ENCODE data around the gene PDE8B. TPM values are rescaled to one million over a fixed set of nuclear protein-coding genes. Genes with fewer than 3 reads are reported as not detected.

The PDE8B gene
- total and polyA plus RNA-seq, 4 donors, result 0.19 to 0.82 (median 0.49) TPM

GRCh38 chr5:77224672-77225355 lies 14.3 kb downstream of the PDE8B start:
- Histone ChIP-seq H3K36me3 (ENCODE audit: control insufficient read depth in 4 of 4, insufficient read depth in 3 of 4, low read depth in 1 of 4, low read length in 3 of 4) (no peaks in the 10 kb centered on the region), H3K27ac (ENCODE audit: low read depth in 1 of 2, low read length in 2 of 2) (no peak overlapping the region), H3K4me1 (ENCODE audit: control insufficient read depth in 4 of 4, insufficient read depth in 4 of 4, low read length in 3 of 4) (no peaks in the 10 kb centered on the region), H3K9ac (ENCODE audit: low read depth in 1 of 2, low read length in 2 of 2) (no peak overlapping the region), H3K9me3 (ENCODE audit: control insufficient read depth in 4 of 4, low read length in 3 of 4) (no peaks in the 10 kb centered on the region), H3K27me3 (ENCODE audit: control insufficient read depth in 4 of 4, insufficient read depth in 4 of 4, low read length in 3 of 4) (peaks cover 0 to 5% (median 1%) of the 10 kb centered on the region in 4 donors), H3K4me3 (ENCODE audit: low read depth in 1 of 3, low read length in 3 of 3) (no peak overlapping the region)
- TF ChIP-seq MAX (IDR thresholded peaks at IDR 0.05) (no peak), FOXA1 (IDR thresholded peaks at IDR 0.05) (no peak), ZBTB33 (IDR thresholded peaks at IDR 0.05) (no peak), EGR1 (IDR thresholded peaks at IDR 0.05; ENCODE audit: low read depth in 2 of 2) (no peak), FOXA2 (IDR thresholded peaks at IDR 0.05) (no peak), RAD21 (IDR thresholded peaks at IDR 0.05) (no peak), YY1 (IDR thresholded peaks at IDR 0.05) (no peak)
- DNase-seq (ENCODE audit: low spot score), result no peak
- 52% methylated on average over 1 of the region's 1 CpG for WGBS

- H3K9me3 ChIP-seq (ENCODE audit: control insufficient read depth in 4 of 4, low read length in 3 of 4), result no peaks in the 10 kb centered on the region
- no peak for TF ChIP-seq MAX (IDR thresholded peaks at IDR 0.05)
- no peak for TF ChIP-seq RAD21 (IDR thresholded peaks at IDR 0.05)
- no peak for TF ChIP-seq YY1 (IDR thresholded peaks at IDR 0.05)
- TF ChIP-seq HNF4A (conservative IDR thresholded peaks at IDR 0.05), result no peak
- H3K4me3 ChIP-seq (ENCODE audit: low read depth in 1 of 3, low read length in 3 of 3), result no peak overlapping the region
- H3K27me3 ChIP-seq (ENCODE audit: control insufficient read depth in 4 of 4, insufficient read depth in 4 of 4, low read length in 3 of 4), result peaks cover 0 to 2% (median 0%) of the 10 kb centered on the region in 4 donors
- no peaks in the 10 kb centered on the region for H3K4me1 ChIP-seq (ENCODE audit: control insufficient read depth in 4 of 4, insufficient read depth in 4 of 4, low read length in 3 of 4)
- no peak overlapping the region for H3K27ac ChIP-seq (ENCODE audit: low read depth in 1 of 2, low read length in 2 of 2)
- WGBS, result 79% methylated on average over 8 of the region's 8 CpGs
- no peaks in the 10 kb centered on the region for H3K36me3 ChIP-seq (ENCODE audit: control insufficient read depth in 4 of 4, insufficient read depth in 3 of 4, low read depth in 1 of 4, low read length in 3 of 4)
- no peak for DNase-seq (ENCODE audit: low spot score)
- H3K9ac ChIP-seq (ENCODE audit: low read depth in 1 of 2, low read length in 2 of 2), result no peak overlapping the region
Observed at GRCh38 chr5:77225531-77225930, 15.1 kb downstream of the PDE8B start.

- Histone ChIP-seq H3K9ac (ENCODE audit: low read depth in 1 of 2, low read length in 2 of 2) (no peak overlapping the region), H3K4me1 (ENCODE audit: control insufficient read depth in 4 of 4, insufficient read depth in 4 of 4, low read length in 3 of 4) (no peaks in the 10 kb centered on the region), H3K27ac (ENCODE audit: low read depth in 1 of 2, low read length in 2 of 2) (no peak overlapping the region), H3K36me3 (ENCODE audit: control insufficient read depth in 4 of 4, insufficient read depth in 3 of 4, low read depth in 1 of 4, low read length in 3 of 4) (no peaks in the 10 kb centered on the region), H3K4me3 (ENCODE audit: low read depth in 1 of 3, low read length in 3 of 3) (no peak overlapping the region), H3K9me3 (ENCODE audit: control insufficient read depth in 4 of 4, low read length in 3 of 4) (no peaks in the 10 kb centered on the region), H3K27me3 (ENCODE audit: control insufficient read depth in 4 of 4, insufficient read depth in 4 of 4, low read length in 3 of 4) (peaks cover 0 to 2% (median 0%) of the 10 kb centered on the region in 4 donors)
- WGBS, result 93% methylated on average over 4 of the region's 4 CpGs
- no peak for DNase-seq (ENCODE audit: low spot score)
- TF ChIP-seq ATF3 (IDR thresholded peaks at IDR 0.05), result no peak
- no peak for TF ChIP-seq TAF1 (conservative IDR thresholded peaks at IDR 0.05)
- no peak for TF ChIP-seq RXRA (IDR thresholded peaks at IDR 0.05)
- TF ChIP-seq HNF4G (IDR thresholded peaks at IDR 0.05), result no peak
- TF ChIP-seq GABPA (IDR thresholded peaks at IDR 0.05 in 1 of 2, conservative IDR thresholded peaks at IDR 0.05 in 1 of 2), result no peak
- TF ChIP-seq JUND (IDR thresholded peaks at IDR 0.05), result no peak
- TF ChIP-seq CTCF (IDR thresholded peaks at IDR 0.05; ENCODE audit: low read depth, low read length, missing input control), result no peak
- no peak for TF ChIP-seq MAX (IDR thresholded peaks at IDR 0.05)
- no peak for TF ChIP-seq HNF4A (conservative IDR thresholded peaks at IDR 0.05)
- no peak for TF ChIP-seq EGR1 (IDR thresholded peaks at IDR 0.05; ENCODE audit: low read depth in 2 of 2)
- TF ChIP-seq ZBTB33 (IDR thresholded peaks at IDR 0.05), result no peak
- TF ChIP-seq RAD21 (IDR thresholded peaks at IDR 0.05), result no peak
- TF ChIP-seq NR2F2 (IDR thresholded peaks at IDR 0.05), result no peak
- no peak for TF ChIP-seq SP1 (IDR thresholded peaks at IDR 0.05)
Observed at GRCh38 chr5:77229887-77230286, 19.4 kb downstream of the PDE8B start.
